IMR-90 (cell line): ENCODE data around the gene PLA2G4A. TPM values are rescaled to one million over a fixed set of nuclear protein-coding genes. Genes with fewer than 3 reads are reported as not detected.

Experiments
- ATAC-seq: fragments of 200-7000 bp; cut with Tn5 transposase; 2 replicates; pipeline ENCODE4 v1.9.1; 2020; ENCODE audit warnings: low read depth, mild to moderate bottlenecking, moderate library complexity
- BruUV-seq: library from RNA; stranded (reverse); fragments of 400-500 nt; replicated peaks from 2 replicates; lab custom pipeline; 2021; lab: Mats Ljungman, UMichigan
- CTCF ChIA-PET: fragments of 300-600 bp; formaldehyde crosslinking; extraction: SDS; loops from one replicate; lab custom pipeline; 2021; ENCODE audit warnings: antibody characterized with exemption; lab: Yijun Ruan, JAX
- POLR2A ChIA-PET: fragments of 300-600 bp; sonication (Branson Sonifier 250); formaldehyde crosslinking; loops from one replicate; lab custom pipeline; 2022; ENCODE audit warnings: antibody characterized with exemption; ENCODE audit not compliant: unreplicated experiment; lab: Charles Lee
- DNase-seq: peaks from one replicate; pipeline ENCODE4 v3.0.0; 2013
- H2AFZ ChIP-seq: replicated peaks from 2 replicates; pipeline ENCODE3; 2013; ENCODE audit warnings: low read length, mild to moderate bottlenecking; ENCODE audit not compliant: poor library complexity
- H2AK5ac ChIP-seq: 2 replicates; pipeline ENCODE4 v1.6.1; 2013; ENCODE audit warnings: low read depth, low read length, inconsistent platforms
- H2AK9ac ChIP-seq: replicated peaks from 2 replicates; pipeline ENCODE3; 2013; ENCODE audit warnings: mild to moderate bottlenecking, low read depth, low read length, moderate library complexity; ENCODE audit not compliant: poor library complexity
- H2BK120ac ChIP-seq: 2 replicates; pipeline ENCODE4 v1.6.1; 2013; ENCODE audit warnings: low read depth, low read length, inconsistent platforms
- H2BK15ac ChIP-seq: 3 replicates; pipeline ENCODE4 v1.6.1; 2013; ENCODE audit warnings: low read depth, low read length, inconsistent platforms
- H2BK20ac ChIP-seq: 2 replicates; pipeline ENCODE4 v1.6.1; 2013; ENCODE audit warnings: low read depth, mild to moderate bottlenecking, inconsistent platforms, low read length, moderate library complexity
- H2BK5ac ChIP-seq: 2 replicates; pipeline ENCODE4 v1.6.1; 2013; ENCODE audit warnings: mild to moderate bottlenecking, low read depth, low read length, inconsistent platforms; ENCODE audit not compliant: poor library complexity, severe bottlenecking
- H3K14ac ChIP-seq: replicated peaks from 2 replicates; pipeline ENCODE4 v1.6.1; 2013; ENCODE audit warnings: low read depth, low read length, inconsistent platforms
- H3K18ac ChIP-seq: 2 replicates; pipeline ENCODE4 v1.6.1; 2013; ENCODE audit warnings: low read depth, low read length, control low read depth
- H3K23ac ChIP-seq: 2 replicates; pipeline ENCODE4 v1.6.1; 2013; ENCODE audit warnings: low read depth, low read length, inconsistent platforms
- H3K27ac ChIP-seq: 2 replicates; pipeline ENCODE4 v1.5.1; 2013; ENCODE audit warnings: mild to moderate bottlenecking, control low read depth, low read length; ENCODE audit not compliant: insufficient read depth
- H3K27me3 ChIP-seq: 2 replicates; pipeline ENCODE4 v1.6.1; 2013; ENCODE audit warnings: low read length; ENCODE audit not compliant: control insufficient read depth, insufficient read depth
- H3K36me3 ChIP-seq: 2 replicates; pipeline ENCODE4 v1.6.1; 2013; ENCODE audit warnings: low read length, mixed read lengths; ENCODE audit not compliant: control insufficient read depth, insufficient read depth
- H3K4ac ChIP-seq: 2 replicates; pipeline ENCODE4 v1.6.1; 2013; ENCODE audit warnings: low read depth, low read length, inconsistent platforms
- H3K4me1 ChIP-seq: 2 replicates; pipeline ENCODE4 v1.6.1; 2013; ENCODE audit warnings: low read length, mixed read lengths; ENCODE audit not compliant: control insufficient read depth, insufficient read depth
- H3K4me2 ChIP-seq: 2 replicates; pipeline ENCODE4 v1.6.1; 2013; ENCODE audit warnings: low read depth, mild to moderate bottlenecking, control low read depth, low read length, moderate library complexity
- H3K4me3 ChIP-seq: 2 replicates; pipeline ENCODE4 v1.5.1; 2013; ENCODE audit warnings: low read depth, mild to moderate bottlenecking, control low read depth, low read length, moderate library complexity; ENCODE audit not compliant: insufficient read depth
- H3K56ac ChIP-seq: 2 replicates; pipeline ENCODE4 v1.6.1; 2013; ENCODE audit warnings: low read length, inconsistent platforms; ENCODE audit not compliant: insufficient read depth; ENCODE audit errors: extremely low read depth
- H3K79me1 ChIP-seq, 2 experiments: 2 replicates each; pipeline ENCODE4 v1.6.1; 2013; ENCODE audit warnings: low read length in 2 of 2, inconsistent platforms in 1 of 2, low read depth in 1 of 2
- H3K9ac ChIP-seq: 2 replicates; pipeline ENCODE4 v1.6.1; 2013; ENCODE audit warnings: low read depth, low read length, control low read depth
- H3K9me1 ChIP-seq: 2 replicates; pipeline ENCODE4 v1.6.1; 2013; ENCODE audit warnings: low read length, inconsistent platforms; ENCODE audit not compliant: insufficient read depth
- H3K9me3 ChIP-seq: 2 replicates; pipeline ENCODE4 v1.6.1; 2013; ENCODE audit warnings: low read length; ENCODE audit not compliant: control insufficient read depth, insufficient read depth
- H4K20me1 ChIP-seq: 2 replicates; pipeline ENCODE4 v1.6.1; 2013; ENCODE audit warnings: low read length, inconsistent platforms; ENCODE audit not compliant: insufficient read depth
- H4K5ac ChIP-seq: 2 replicates; pipeline ENCODE4 v1.6.1; 2013; ENCODE audit warnings: mild to moderate bottlenecking, low read depth, low read length, control low read depth
- H4K8ac ChIP-seq, 2 experiments: 2 replicates each; pipeline ENCODE4 v1.6.1; 2013; ENCODE audit warnings: low read depth in 2 of 2, low read length in 2 of 2, control low read depth in 1 of 2, inconsistent platforms in 1 of 2
- H4K91ac ChIP-seq: 2 replicates; pipeline ENCODE4 v1.6.1; 2013; ENCODE audit warnings: low read depth, low read length, inconsistent platforms; ENCODE audit not compliant: insufficient read depth
- BHLHE40 ChIP-seq: fragments of 150-350 bp; IDR thresholded peaks from 2 replicates; pipeline ENCODE4 v1.6.1; 2016; ENCODE audit warnings: mild to moderate bottlenecking, low read depth, low read length
- CEBPB ChIP-seq: IDR thresholded peaks from 2 replicates; pipeline ENCODE4 v1.6.1; 2012; ENCODE audit warnings: low read depth, low read length, improper control_type of control experiment
- CHD1 ChIP-seq: IDR thresholded peaks from 2 replicates; pipeline ENCODE4 v1.6.1; 2012; ENCODE audit warnings: low read depth, low read length, improper control_type of control experiment
- CTCF ChIP-seq: conservative IDR thresholded peaks from 2 replicates; pipeline ENCODE4 v1.5.1; 2012; ENCODE audit warnings: mild to moderate bottlenecking, low read depth, low read length, improper control_type of control experiment
- ELK1 ChIP-seq: fragments of 150-350 bp; IDR thresholded peaks from 2 replicates; pipeline ENCODE4 v1.6.1; 2016; ENCODE audit warnings: low read depth, mild to moderate bottlenecking, low read length, moderate library complexity, borderline replicate concordance
- FOS ChIP-seq: fragments of 150-350 bp; IDR thresholded peaks from 2 replicates; pipeline ENCODE4 v1.6.1; 2016; ENCODE audit warnings: low read depth, low read length
- MAFK ChIP-seq: IDR thresholded peaks from 2 replicates; pipeline ENCODE4 v1.6.1; 2012; ENCODE audit warnings: low read depth, low read length, improper control_type of control experiment
- MAZ ChIP-seq: IDR thresholded peaks from 2 replicates; pipeline ENCODE4 v1.6.1; 2012; ENCODE audit warnings: low read depth, mild to moderate bottlenecking, low read length, improper control_type of control experiment, moderate library complexity, borderline replicate concordance
- MXI1 ChIP-seq: IDR thresholded peaks from 2 replicates; pipeline ENCODE4 v1.6.1; 2012; ENCODE audit warnings: low read depth, mild to moderate bottlenecking, low read length, moderate library complexity, borderline replicate concordance
- NFE2L2 ChIP-seq: fragments of 150-350 bp; IDR thresholded peaks from 2 replicates; pipeline ENCODE4 v1.6.1; 2016; ENCODE audit warnings: low read depth, mild to moderate bottlenecking, low read length
- POLR2A ChIP-seq: IDR thresholded peaks from 2 replicates; pipeline ENCODE4 v1.6.1; 2012; ENCODE audit warnings: mild to moderate bottlenecking, low read depth, low read length
- RAD21 ChIP-seq: IDR thresholded peaks from 2 replicates; pipeline ENCODE4 v1.6.1; 2012; ENCODE audit warnings: low read length, improper control_type of control experiment
- RCOR1 ChIP-seq: IDR thresholded peaks from 2 replicates; pipeline ENCODE4 v1.6.1; 2012; ENCODE audit warnings: mild to moderate bottlenecking, low read length, improper control_type of control experiment; ENCODE audit not compliant: insufficient replicate concordance
- RFX5 ChIP-seq: IDR thresholded peaks from 2 replicates; pipeline ENCODE4 v1.8.0; 2012; ENCODE audit warnings: low read depth, mild to moderate bottlenecking, low read length, moderate library complexity
- SMC3 ChIP-seq: fragments of 150-350 bp; IDR thresholded peaks from 2 replicates; pipeline ENCODE4 v1.6.1; 2016; ENCODE audit warnings: low read depth, mild to moderate bottlenecking, antibody characterized with exemption, low read length, moderate library complexity
- USF2 ChIP-seq: fragments of 150-350 bp; IDR thresholded peaks from 2 replicates; pipeline ENCODE4 v1.6.1; 2017; ENCODE audit warnings: mild to moderate bottlenecking, antibody characterized with exemption, low read length, low read depth
- WGBS, 2 experiments: methylation state at CpG; one replicate each; pipeline versions ENCODE4 v1.1.5 to v1.1.7; 2013; ENCODE audit warnings: missing lambda C conversion rate in 2 of 2; ENCODE audit not compliant: insufficient read length in 1 of 2; ENCODE audit errors: extremely low coverage in 2 of 2; 5-methylcytosine and 5-hydroxymethylcytosine counted together
- dilution Hi-C: fragments of 300-500 bp; cut with HindIII; formaldehyde crosslinking; loops from one replicate; pipeline ENCODE4 v1.14.3; 2018; ENCODE audit warnings: low sequenced_read_pairs; ENCODE audit not compliant: unreplicated experiment
- in situ Hi-C: fragments of 300-500 bp; cut with MboI; formaldehyde crosslinking; loops from 3 replicates; pipeline ENCODE4 v1.14.3; 2019; ENCODE audit warnings: low sequenced_read_pairs, inconsistent platforms, mixed read lengths
- intact Hi-C: fragments of 100-400 bp; cut with micrococcal nuclease; formaldehyde crosslinking; loops from 2 replicates; pipeline ENCODE4 v1.10.0; 2022
- polyA plus RNA-seq, 3 experiments: library from polyadenylated mRNA; depleted of rRNA; stranded (reverse); fragments of >200 nt; gene quantifications; 2 replicates each; pipeline ENCODE4 v1.2.3, GENCODE V29; 2012; ENCODE audit warnings: low replicate concordance in 1 of 3
- total RNA-seq: library from RNA; depleted of rRNA; stranded (reverse); fragments of >200 nt; gene quantifications from 2 replicates; pipeline ENCODE4 v1.2.3, GENCODE V29; 2012

The PLA2G4A gene
- total and polyA plus RNA-seq, 2 of the 4 experiments (the other 2 are of a cell fraction): 1.6 to 3.8 TPM

GRCh38 chr1:186945146-186945545 lies 116.4 kb downstream of the PLA2G4A start:
- H2AK5ac ChIP-seq: no peak overlapping the region
- dilution Hi-C loops (no loop called here), in situ Hi-C loops (no loop called here), intact Hi-C loops (no loop called here)
- H3K4me2 ChIP-seq: no peak overlapping the region
- H4K91ac ChIP-seq: no peak overlapping the region
- no peak overlapping the region for H2BK15ac ChIP-seq
- 96% methylated on average over 4 of the region's 4 CpGs; no CpG with 5 or more reads in 1 of the 2 experiments for WGBS, 2 experiments
- no peak overlapping the region for H3K9ac ChIP-seq
- H3K79me1 ChIP-seq: no peaks in the 10 kb centered on the region
- no peaks in the 10 kb centered on the region for H3K4me1 ChIP-seq
- no peak overlapping the region for H3K14ac ChIP-seq
- H3K36me3 ChIP-seq: no peaks in the 10 kb centered on the region
- H3K4me3 ChIP-seq: no peak overlapping the region
- CTCF ChIA-PET: interaction anchor here (0.5 to 1.1 kb wide), 2 partner anchors 16 to 410 kb away, joined by 3 to 5 read pairs; no protein-coding TSS in a partner anchor
- no peaks in the 10 kb centered on the region for H3K27me3 ChIP-seq
- POLR2A ChIA-PET: no interaction called here
- no peak overlapping the region for H4K8ac ChIP-seq
- DNase-seq (no peak), ATAC-seq (no peak)
- no peaks in the 10 kb centered on the region for H3K9me3 ChIP-seq
- no peak overlapping the region for H2AK9ac ChIP-seq
- no peak for TF ChIP-seq NFE2L2
- TF ChIP-seq RFX5: no peak
- TF ChIP-seq CTCF: no peak
- no peak for TF ChIP-seq SMC3
- no peak for TF ChIP-seq MAZ
- no peak for TF ChIP-seq MAFK
- TF ChIP-seq ELK1: no peak
- no peak for TF ChIP-seq RCOR1
- no peak for TF ChIP-seq POLR2A
- TF ChIP-seq CEBPB: no peak
- TF ChIP-seq USF2: no peak
- TF ChIP-seq FOS: no peak
- no peak for TF ChIP-seq RAD21
- no peak for TF ChIP-seq BHLHE40
- TF ChIP-seq CHD1: no peak
- TF ChIP-seq MXI1: no peak
- no peak overlapping the region for H3K27ac ChIP-seq
- no peak overlapping the region for H3K18ac ChIP-seq
- no peak overlapping the region for H3K56ac ChIP-seq
- H4K5ac ChIP-seq: no peak overlapping the region
- no peak overlapping the region for H2BK20ac ChIP-seq
- no TSS peak for BruUV-seq
- H3K9me1 ChIP-seq: no peaks in the 10 kb centered on the region
- no peak overlapping the region for H3K23ac ChIP-seq
- no peak overlapping the region for H2BK120ac ChIP-seq
- no peak overlapping the region for H2BK5ac ChIP-seq
- no peaks in the 10 kb centered on the region for H4K20me1 ChIP-seq
- H2AFZ ChIP-seq: no peak overlapping the region
- no peak overlapping the region for H3K4ac ChIP-seq
